ENCODE measurements around the gene IFT43. TPM values are rescaled to one million over a fixed set of nuclear protein-coding genes. Genes with fewer than 3 reads are reported as not detected.

IFT43 gene
- total and polyA plus RNA-seq, 7 donors, result 10.4 to 23.6 (median 15.6) TPM

GRCh38 chr14:75967866-75968265 is 17.7 kb upstream of the IFT43 start:
- H3K27ac ChIP-seq, result no peak overlapping the region
- ATAC-seq, result no peak
- H3K36me3 ChIP-seq (ENCODE audit: insufficient read depth in 1 of 2, low read depth in 1 of 2), result peaks cover 0 to 86% of the 10 kb centered on the region in 2 donors
- no peaks in the 10 kb centered on the region for H3K27me3 ChIP-seq (ENCODE audit: insufficient read depth in 3 of 3, low read length in 2 of 3)
- DNase-seq, result no peak
- H3K4me1 ChIP-seq, result peaks cover 8% of the 10 kb centered on the region
- H3K9me3 ChIP-seq, result no peaks in the 10 kb centered on the region
- 94 to 99% (median 96%) methylated on average over 3 of the region's 3 CpGs for WGBS, 3 donors
- H3K4me3 ChIP-seq, result no peak overlapping the region
- no peak for TF ChIP-seq CTCF (IDR thresholded peaks at IDR 0.05)
- intact Hi-C loops (cut with DNase I), result no loop called here

GRCh38 chr14:75968456-75968855 is 17.1 kb upstream of the IFT43 start:
- intact Hi-C loops (cut with DNase I), result no loop called here
- no peak for TF ChIP-seq CTCF (IDR thresholded peaks at IDR 0.05)
- H3K27ac ChIP-seq, result no peak overlapping the region
- H3K4me3 ChIP-seq, result no peak overlapping the region
- peaks cover 12% of the 10 kb centered on the region for H3K4me1 ChIP-seq
- ATAC-seq (peak in 2 of 4 donors; percentile 31 to 32), DNase-seq (no peak)
- no peaks in the 10 kb centered on the region for H3K27me3 ChIP-seq (ENCODE audit: insufficient read depth in 3 of 3, low read length in 2 of 3)
- no peaks in the 10 kb centered on the region for H3K9me3 ChIP-seq
- 39 to 55% (median 50%) methylated on average over 4 of the region's 4 CpGs for WGBS, 3 donors
- H3K36me3 ChIP-seq (ENCODE audit: insufficient read depth in 1 of 2, low read depth in 1 of 2), result peaks cover 0 to 81% of the 10 kb centered on the region in 2 donors

- no peak for TF ChIP-seq CTCF (IDR thresholded peaks at IDR 0.05)
- no peaks in the 10 kb centered on the region for H3K27me3 ChIP-seq (ENCODE audit: insufficient read depth in 3 of 3, low read length in 2 of 3)
- intact Hi-C loops (cut with DNase I), result no loop called here
- H3K36me3 ChIP-seq (ENCODE audit: insufficient read depth in 1 of 2, low read depth in 1 of 2), result peaks cover 0 to 74% of the 10 kb centered on the region in 2 donors
- no peak overlapping the region for H3K4me3 ChIP-seq
- no peaks in the 10 kb centered on the region for H3K9me3 ChIP-seq
- ATAC-seq (no peak), DNase-seq (no peak)
- H3K4me1 ChIP-seq, result peaks cover 12% of the 10 kb centered on the region
- H3K27ac ChIP-seq, result no peak overlapping the region
- 63 to 79% (median 70%) methylated on average over 4 of the region's 4 CpGs for WGBS, 3 donors
These were observed 16.4 kb upstream of the IFT43 start for GRCh38 chr14:75969126-75969525.

DNA sequence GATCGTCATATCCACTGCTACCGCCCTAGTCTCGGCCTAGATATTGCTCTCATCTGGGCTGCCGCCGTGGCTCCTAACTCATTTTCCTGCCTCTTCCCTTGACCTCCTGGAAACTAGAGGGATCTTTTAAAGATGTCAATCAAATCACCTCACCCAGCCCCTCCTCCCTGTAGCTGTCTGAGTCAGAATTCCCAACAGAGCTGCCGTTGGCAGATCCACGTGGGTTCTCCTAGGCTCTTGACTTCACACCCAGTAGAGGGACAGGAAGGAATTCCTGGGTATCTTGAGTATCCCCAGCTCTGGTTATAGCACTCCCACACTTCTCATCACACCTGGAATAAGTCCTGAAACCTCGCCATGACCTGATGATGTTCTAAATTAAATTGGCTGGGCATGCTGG is 15.7 kb upstream of the IFT43 start:
- peaks cover 0 to 66% of the 10 kb centered on the region in 2 donors for H3K36me3 ChIP-seq (ENCODE audit: insufficient read depth in 1 of 2, low read depth in 1 of 2)
- no peak for DNase-seq
- ATAC-seq, result peak; percentile 47 to 81 (median 62)
- WGBS, 3 donors, result 67 to 77% (median 72%) methylated on average over 8 of the region's 8 CpGs
- no peaks in the 10 kb centered on the region for H3K27me3 ChIP-seq (ENCODE audit: insufficient read depth in 3 of 3, low read length in 2 of 3)
- no peak overlapping the region for H3K4me3 ChIP-seq
- no peaks in the 10 kb centered on the region for H3K9me3 ChIP-seq
- no peak overlapping the region for H3K27ac ChIP-seq
- no peak for TF ChIP-seq CTCF (IDR thresholded peaks at IDR 0.05)
- H3K4me1 ChIP-seq, result peaks cover 12% of the 10 kb centered on the region
- intact Hi-C loops (cut with DNase I), result loop anchor here in 1 of 2 donors (10.0 kb wide), 1 partner anchor 165 kb away; no protein-coding TSS in a partner anchor

- no peak for TF ChIP-seq CTCF (IDR thresholded peaks at IDR 0.05)
- H3K4me1 ChIP-seq, result peaks cover 12% of the 10 kb centered on the region
- 87 to 92% (median 90%) methylated on average over 9 of the region's 9 CpGs for WGBS, 3 donors
- DNase-seq, result no peak
- no peak overlapping the region for H3K27ac ChIP-seq
- H3K9me3 ChIP-seq, result no peaks in the 10 kb centered on the region
- intact Hi-C loops (cut with DNase I), result loop anchor here in 1 of 2 donors (10.0 kb wide), 1 partner anchor 166 kb away; no protein-coding TSS in a partner anchor
- H3K4me3 ChIP-seq, result no peak overlapping the region
- ATAC-seq, result no peak
- no peaks in the 10 kb centered on the region for H3K27me3 ChIP-seq (ENCODE audit: insufficient read depth in 3 of 3, low read length in 2 of 3)
- peaks cover 0 to 55% of the 10 kb centered on the region in 2 donors for H3K36me3 ChIP-seq (ENCODE audit: insufficient read depth in 1 of 2, low read depth in 1 of 2)
These were observed 14.6 kb upstream of the IFT43 start for GRCh38 chr14:75970989-75971388.
